Stimulated activated naive B cell treated with anti-CD40 and anti-IgM and Interleukin-4, amounts not matched to agents 10 μg/mL and 1 μg/mL and 100 μg/mL, for 72 hours (primary cell): ENCODE measurements around the gene TMEM18.

Experiments
- ATAC-seq, 2 donors: fragments of 150-1000 bp; cut with Tn5 transposase; replicated peaks; 2 replicates each; pipeline ENCODE4 v1.10.0; 2021; ENCODE audit warnings: moderate library complexity in 1 of 2
- DNase-seq: peaks from one replicate; pipeline ENCODE4 v3.0.0; 2021
- H3K27ac Mint-ChIP-seq: one replicate; pipeline ENCODE4 v1.8.0; 2022; ENCODE audit warnings: mild to moderate bottlenecking, mixed read lengths
- H3K27me3 Mint-ChIP-seq, 2 donors: one replicate each; pipeline ENCODE4 v1.8.0; 2022; ENCODE audit warnings: mixed read lengths in 2 of 2
- H3K36me3 Mint-ChIP-seq, 2 donors: one replicate each; pipeline ENCODE4 v1.8.0; 2022; ENCODE audit warnings: mixed read lengths in 2 of 2, mild to moderate bottlenecking in 1 of 2
- H3K4me1 Mint-ChIP-seq, 2 donors: one replicate each; pipeline ENCODE4 v1.8.0; 2022; ENCODE audit warnings: mixed read lengths in 2 of 2, mild to moderate bottlenecking in 1 of 2
- H3K4me3 Mint-ChIP-seq, 2 donors: one replicate each; pipeline ENCODE4 v1.8.0; 2022; ENCODE audit warnings: mild to moderate bottlenecking in 2 of 2, mixed read lengths in 2 of 2, moderate library complexity in 1 of 2
- H3K9me3 Mint-ChIP-seq, 2 donors: one replicate each; pipeline ENCODE4 v1.8.0; 2022; ENCODE audit warnings: mixed read lengths in 2 of 2, mild to moderate bottlenecking in 1 of 2

Gene TMEM18

DNA sequence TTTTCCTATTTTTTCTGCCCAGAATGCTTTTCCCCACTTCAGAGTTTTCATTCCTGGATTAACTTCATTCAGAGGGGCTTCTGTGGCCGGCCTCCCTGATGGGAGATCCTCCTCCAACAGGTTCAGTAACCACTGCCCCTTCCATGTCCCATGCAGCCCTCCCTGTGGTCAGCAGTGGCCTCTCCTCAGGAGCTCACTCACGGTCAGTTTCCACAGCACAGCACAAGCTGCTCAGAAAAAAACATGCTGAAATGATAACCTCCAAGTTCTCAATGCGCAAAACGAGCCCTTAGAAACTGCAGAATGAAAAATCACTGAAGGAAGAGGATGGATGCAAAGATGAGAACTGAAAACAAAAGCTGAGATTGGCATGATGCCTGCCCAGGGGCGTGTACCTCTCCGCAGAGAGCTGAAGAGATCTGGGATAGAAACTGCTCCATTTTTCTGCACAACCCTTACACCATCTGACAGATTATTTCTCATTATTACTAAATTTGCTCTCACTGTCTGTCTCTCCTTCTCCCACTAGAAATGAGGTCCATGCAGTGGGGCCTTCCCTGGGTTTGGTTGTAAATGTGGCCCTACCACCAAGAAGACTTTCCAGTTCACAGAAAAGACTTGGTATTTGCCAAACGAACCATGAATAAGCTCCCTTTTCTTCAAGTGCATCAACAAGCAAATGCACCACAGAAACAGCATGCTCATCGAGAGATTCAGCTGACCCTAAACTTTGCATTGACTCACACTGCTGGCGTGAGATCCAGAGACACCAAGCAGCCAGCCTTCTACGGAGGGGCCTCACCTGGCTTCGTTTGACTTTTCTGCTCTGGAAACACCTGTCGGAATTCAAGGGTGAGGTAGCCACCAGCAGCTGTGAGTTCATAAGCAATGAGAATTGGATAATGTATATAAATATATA lies 51.5 kb downstream of the TMEM18 start:
- H3K27me3 Mint-ChIP-seq: peaks cover 11 to 34% of the 10 kb centered on the region in 2 donors
- no peaks in the 10 kb centered on the region for H3K36me3 Mint-ChIP-seq
- H3K27ac Mint-ChIP-seq: no peak overlapping the region
- no peak for ATAC-seq
- H3K4me1 Mint-ChIP-seq: no peaks in the 10 kb centered on the region
- no peak for DNase-seq
- no peak overlapping the region for H3K4me3 Mint-ChIP-seq
- no peaks in the 10 kb centered on the region for H3K9me3 Mint-ChIP-seq

DNA sequence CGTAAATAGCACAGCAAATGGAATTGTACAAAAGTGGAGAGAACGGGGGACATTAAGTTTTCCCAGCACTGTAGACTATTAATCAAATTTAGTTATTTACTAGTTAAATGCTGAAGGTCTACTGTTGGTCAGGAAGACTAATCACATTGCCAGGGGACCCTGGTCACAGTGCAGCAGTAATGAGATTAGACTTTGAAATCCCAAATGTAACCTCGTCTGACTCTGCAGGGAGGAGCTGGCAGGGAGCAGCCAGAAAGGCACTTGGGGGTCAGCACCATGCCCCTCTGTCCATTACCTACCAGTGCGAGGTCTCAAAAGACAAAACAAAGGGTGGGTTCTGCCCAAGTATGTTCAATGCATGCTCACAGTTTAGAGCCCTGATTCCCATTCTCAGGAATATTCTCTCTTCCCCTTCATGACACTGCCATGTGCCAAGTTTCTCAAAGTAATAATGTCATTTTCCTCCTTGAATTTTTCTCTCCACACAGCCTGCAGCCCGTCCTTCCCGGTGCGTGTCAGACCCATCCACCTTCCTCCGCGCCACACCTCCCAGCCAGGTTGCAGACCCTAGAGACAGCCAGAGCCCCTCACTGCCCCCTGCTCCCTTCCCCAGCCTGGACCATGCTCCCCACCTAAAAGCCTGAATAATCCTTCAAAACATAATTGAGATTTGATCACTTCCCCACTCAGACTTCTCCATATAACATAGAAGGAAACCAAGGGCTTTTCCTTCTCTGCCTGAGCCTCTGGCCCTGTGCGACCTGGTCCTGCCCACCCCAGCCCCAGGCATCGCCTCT lies 52.5 kb downstream of the TMEM18 start:
- Mint-ChIP-seq H3K9me3 (no peaks in the 10 kb centered on the region), H3K27me3 (peaks cover 11 to 34% of the 10 kb centered on the region in 2 donors), H3K36me3 (no peaks in the 10 kb centered on the region), H3K4me3 (no peak overlapping the region), H3K4me1 (no peaks in the 10 kb centered on the region), H3K27ac (no peak overlapping the region)
- DNase-seq (no peak), ATAC-seq (no peak)

DNA sequence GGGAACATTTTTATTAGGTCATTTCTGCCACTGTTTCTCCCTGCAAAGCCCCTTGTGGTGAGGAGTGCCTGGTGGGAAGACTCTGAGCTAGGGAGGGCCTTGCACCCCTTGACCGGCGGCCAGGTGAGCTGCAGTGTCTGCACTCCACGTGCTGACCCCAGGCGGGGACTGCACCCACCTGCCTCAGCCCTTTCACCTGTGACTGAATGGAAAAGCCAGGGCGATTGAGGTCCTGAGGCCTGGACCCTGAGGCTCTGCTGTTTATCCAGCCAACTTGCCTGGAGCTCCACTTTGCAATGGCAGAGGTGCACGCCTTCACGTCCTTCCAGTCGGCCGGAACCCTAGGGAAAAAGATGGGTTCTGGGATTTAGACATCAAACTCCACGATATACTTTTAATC lies 53.1 kb downstream of the TMEM18 start:
- Mint-ChIP-seq H3K36me3 (no peaks in the 10 kb centered on the region), H3K27ac (no peak overlapping the region), H3K4me3 (no peak overlapping the region), H3K9me3 (no peaks in the 10 kb centered on the region), H3K4me1 (no peaks in the 10 kb centered on the region), H3K27me3 (peaks cover 11 to 36% of the 10 kb centered on the region in 2 donors)
- DNase-seq: no peak
- no peak for ATAC-seq

DNA sequence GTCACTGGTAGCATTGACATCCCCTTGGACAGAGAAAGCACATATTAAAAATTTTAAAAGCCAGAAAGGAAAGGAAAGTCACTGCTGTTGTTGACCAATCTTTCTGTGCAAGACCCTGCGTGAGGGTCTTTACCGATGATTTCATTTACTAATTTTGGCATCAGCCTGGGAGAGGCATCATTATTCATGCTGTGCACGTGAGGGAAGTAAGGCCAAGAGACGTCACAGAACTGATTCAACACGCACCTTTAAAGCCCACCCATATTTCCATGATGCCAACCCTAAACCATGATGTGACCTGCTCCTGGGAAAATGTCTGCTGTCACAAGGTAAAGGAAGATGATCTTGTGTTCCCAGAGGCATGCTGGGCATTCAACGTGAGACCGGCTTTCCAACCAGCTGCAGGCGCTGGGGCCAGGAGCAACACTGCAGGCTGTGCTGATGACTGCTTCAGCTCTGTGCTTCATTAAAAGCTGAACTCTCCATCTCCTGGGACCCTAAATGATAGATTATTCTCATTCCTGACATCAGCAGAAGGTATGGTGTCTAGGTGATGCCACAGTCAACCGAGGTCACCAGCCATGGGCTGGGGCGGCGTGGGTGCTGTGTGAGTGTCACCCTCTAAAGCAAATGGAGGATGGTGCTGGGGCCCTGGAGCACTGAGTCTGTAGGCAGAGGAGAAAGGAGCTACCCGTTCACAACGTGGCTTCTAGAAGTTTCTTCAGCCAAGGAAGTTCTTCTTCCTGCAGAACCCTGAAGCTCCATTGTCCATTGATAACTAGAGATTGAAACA lies 53.9 kb downstream of the TMEM18 start:
- no peaks in the 10 kb centered on the region for H3K36me3 Mint-ChIP-seq
- H3K27ac Mint-ChIP-seq: no peak overlapping the region
- H3K9me3 Mint-ChIP-seq: peaks cover 0 to under 1% of the 10 kb centered on the region in 2 donors
- DNase-seq (no peak), ATAC-seq (no peak)
- H3K27me3 Mint-ChIP-seq: peaks cover 11 to 32% of the 10 kb centered on the region in 2 donors
- no peaks in the 10 kb centered on the region for H3K4me1 Mint-ChIP-seq
- no peak overlapping the region for H3K4me3 Mint-ChIP-seq

DNA sequence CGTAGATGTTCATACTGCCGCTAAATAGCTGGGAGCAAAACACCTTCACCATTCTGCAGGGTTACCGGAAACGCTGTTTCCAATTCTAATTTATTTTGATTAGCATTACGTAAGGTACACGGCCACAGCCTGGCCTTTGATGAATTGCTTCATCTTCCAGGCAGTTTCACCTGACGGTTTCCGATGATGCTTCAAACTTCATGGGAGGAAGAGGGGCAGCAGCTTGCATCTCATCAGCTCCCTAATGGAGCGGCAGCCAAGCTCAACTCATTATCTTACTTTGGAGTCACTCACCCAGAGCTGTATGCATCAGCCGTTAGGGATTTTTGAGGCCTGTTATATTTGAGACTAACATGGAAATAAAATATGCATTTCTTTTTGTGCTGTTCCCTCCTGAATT lies 54.8 kb downstream of the TMEM18 start:
- DNase-seq (no peak), ATAC-seq (no peak)
- Mint-ChIP-seq H3K27me3 (peaks cover 11 to 26% of the 10 kb centered on the region in 2 donors), H3K4me3 (no peak overlapping the region), H3K27ac (no peak overlapping the region), H3K9me3 (peaks cover 4 to 7% of the 10 kb centered on the region in 2 donors), H3K36me3 (no peaks in the 10 kb centered on the region), H3K4me1 (no peaks in the 10 kb centered on the region)

DNA sequence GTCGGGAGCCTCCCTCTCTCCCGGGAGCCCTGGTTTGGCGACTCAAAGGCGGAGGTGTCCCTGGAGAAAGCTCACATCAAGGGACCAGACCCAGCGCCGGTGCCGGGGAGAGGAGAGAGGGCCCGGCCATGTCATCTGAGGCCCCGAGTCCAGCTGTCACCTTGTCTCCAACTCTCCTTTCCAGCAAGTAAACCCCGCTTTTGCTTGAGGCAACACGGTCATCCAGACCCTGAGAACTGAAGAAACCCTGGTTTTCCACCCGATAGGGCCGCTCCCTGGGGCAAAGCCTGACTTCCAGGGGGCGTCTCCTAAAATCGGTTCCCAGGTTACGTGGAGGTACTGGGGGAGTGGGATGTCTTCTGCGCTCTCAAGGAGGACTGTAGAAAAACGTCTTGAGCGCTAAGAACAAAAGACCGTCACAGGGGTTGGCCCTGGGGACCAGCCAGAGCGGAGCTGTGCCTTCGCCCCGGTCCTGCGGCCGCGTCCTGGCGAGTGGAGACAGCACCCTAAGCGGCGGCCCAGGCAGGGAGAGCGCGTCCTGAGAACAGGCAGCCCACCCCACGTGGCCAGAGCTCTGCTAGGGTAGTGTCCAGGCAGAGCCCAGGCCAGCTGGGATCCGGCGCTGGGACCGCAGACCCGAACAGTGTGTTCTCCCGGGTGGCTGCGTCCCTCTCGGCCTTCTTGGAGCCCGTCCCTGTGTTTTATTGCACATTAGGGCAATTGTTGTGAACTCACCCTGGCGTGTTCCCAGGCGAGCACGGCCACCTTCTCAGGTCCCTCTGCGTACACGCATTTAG lies 55.7 kb downstream of the TMEM18 start:
- H3K9me3 Mint-ChIP-seq: peaks cover 4 to 10% of the 10 kb centered on the region in 2 donors
- no peaks in the 10 kb centered on the region for H3K4me1 Mint-ChIP-seq
- peaks cover 8 to 20% of the 10 kb centered on the region in 2 donors for H3K27me3 Mint-ChIP-seq

DNA sequence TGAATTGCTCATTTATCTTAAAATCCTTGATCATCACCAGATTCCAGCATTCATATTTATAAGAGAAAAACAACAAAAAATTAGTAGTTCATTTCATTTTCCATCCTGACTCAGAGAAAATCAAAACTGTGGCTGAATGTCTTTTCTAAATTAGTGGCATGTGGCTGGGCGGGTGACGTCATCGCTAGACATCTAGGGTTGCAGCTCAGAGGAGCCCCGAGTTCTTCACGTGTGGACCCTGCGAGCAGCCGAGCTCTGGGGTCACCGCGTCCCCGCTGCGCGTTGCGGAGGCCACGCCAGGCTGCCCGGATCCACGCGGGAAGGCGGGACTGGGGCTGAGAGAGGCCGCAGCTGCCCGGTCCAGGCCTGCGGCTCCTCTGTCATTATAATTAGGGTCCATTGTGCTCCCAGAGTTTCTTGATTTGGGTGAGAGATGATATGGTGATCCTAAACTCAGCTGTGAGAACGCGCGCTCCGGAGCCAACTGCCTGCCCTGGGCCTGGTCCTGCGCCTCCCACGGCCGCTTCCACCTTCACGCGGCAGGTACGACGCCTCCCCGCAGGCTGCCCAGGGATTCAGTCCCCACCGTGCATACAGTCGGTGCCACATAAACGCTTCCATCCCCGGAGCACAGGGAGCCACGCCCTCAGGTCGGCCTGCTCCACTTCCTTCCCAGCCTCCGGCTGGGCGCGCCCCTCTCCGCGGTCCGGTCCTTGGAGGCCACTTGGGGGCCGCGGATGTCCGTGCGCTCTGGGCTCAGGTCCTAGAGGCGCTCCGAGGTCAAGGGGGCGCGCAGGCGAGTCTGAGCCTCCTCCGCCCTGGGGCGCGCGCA lies 56.5 kb downstream of the TMEM18 start:
- Mint-ChIP-seq H3K27ac (no peak overlapping the region), H3K36me3 (no peaks in the 10 kb centered on the region), H3K4me1 (no peaks in the 10 kb centered on the region), H3K4me3 (no peak overlapping the region), H3K9me3 (peaks cover 4 to 10% of the 10 kb centered on the region in 2 donors), H3K27me3 (peaks cover 11 to 18% of the 10 kb centered on the region in 2 donors)
- no peak for ATAC-seq
- no peak for DNase-seq

More for the DNA sequence above, 55.7 kb downstream of the TMEM18 start:
- ATAC-seq: no peak
- H3K4me3 Mint-ChIP-seq: no peak overlapping the region
- H3K27ac Mint-ChIP-seq: no peak overlapping the region
- H3K36me3 Mint-ChIP-seq: no peaks in the 10 kb centered on the region
- DNase-seq: no peak

DNA sequence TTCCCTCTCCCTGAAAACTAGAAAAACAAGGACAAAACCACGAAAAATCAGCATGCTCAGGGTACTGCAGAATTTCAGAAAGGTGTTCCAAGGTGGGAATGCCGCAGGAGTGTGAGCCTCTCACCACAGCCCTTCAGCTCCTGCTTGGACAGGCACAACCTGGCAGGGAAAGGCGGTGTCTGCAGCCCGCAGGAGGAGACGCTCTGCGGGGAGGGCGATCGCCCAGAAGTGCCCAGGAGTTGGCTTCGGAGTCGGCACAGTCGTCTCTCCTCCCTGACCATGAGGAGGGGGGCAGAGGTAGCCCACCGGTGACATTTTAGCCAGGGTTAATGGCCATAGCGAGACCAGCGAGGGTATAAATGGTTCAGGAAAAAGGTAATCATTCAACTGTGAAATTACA lies 57.2 kb downstream of the TMEM18 start:
- no peaks in the 10 kb centered on the region for H3K4me1 Mint-ChIP-seq
- H3K9me3 Mint-ChIP-seq: peaks cover 4 to 10% of the 10 kb centered on the region in 2 donors
- DNase-seq: no peak
- no peak for ATAC-seq
- no peaks in the 10 kb centered on the region for H3K36me3 Mint-ChIP-seq
- no peak overlapping the region for H3K27ac Mint-ChIP-seq
- peaks cover 10 to 15% of the 10 kb centered on the region in 2 donors for H3K27me3 Mint-ChIP-seq
- H3K4me3 Mint-ChIP-seq: no peak overlapping the region

DNA sequence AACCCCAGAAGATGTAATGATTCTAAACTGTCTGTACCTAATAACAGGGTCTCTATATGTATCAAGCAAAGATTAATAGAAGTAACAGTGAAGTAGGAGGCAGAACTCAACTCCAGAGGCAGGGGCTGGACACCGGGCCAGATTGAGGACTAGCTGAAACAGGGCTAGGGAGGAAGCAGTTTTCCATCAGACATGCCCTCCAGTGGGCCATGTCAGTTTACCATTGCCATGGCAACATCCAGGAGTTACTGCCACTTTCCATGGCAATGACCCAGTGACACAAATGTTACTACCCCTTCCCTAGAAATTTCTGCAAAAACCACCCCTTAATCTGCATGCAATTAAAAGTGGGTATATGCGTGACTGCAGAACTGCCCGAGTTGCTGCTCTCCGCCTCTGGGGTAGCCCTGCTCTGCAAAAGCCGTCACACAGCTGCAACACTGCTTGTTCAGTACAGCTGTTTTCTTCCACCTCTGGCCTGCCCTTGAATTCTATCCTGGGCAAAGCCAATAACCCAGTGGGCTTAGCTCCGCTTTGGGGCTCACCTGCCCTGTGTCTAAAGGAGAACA lies 58.7 kb downstream of the TMEM18 start:
- DNase-seq (no peak), ATAC-seq (no peak)
- H3K4me3 Mint-ChIP-seq: no peak overlapping the region
- no peak overlapping the region for H3K27ac Mint-ChIP-seq
- H3K36me3 Mint-ChIP-seq: no peaks in the 10 kb centered on the region
- H3K4me1 Mint-ChIP-seq: no peaks in the 10 kb centered on the region
- peaks cover 17 to 18% of the 10 kb centered on the region in 2 donors for H3K27me3 Mint-ChIP-seq
- peaks cover 4 to 10% of the 10 kb centered on the region in 2 donors for H3K9me3 Mint-ChIP-seq

DNA sequence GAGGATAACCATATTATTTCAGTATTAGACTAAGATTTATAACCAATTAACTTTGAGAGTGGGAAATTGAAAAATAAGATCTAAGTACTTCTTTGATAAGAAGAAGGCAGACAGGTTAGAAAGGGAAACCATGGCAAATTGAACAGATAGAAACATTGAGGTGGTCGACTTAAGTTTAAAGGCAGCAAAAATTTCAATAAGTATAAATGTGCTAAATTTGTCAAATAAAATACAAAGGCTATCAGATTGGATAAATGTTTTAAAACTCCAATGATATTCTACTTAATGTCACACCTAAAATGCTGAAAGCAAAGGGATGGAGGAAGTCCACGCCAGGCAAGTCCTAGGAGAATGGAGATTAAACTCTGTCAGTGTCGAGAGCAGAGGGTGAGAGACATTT lies 59.2 kb downstream of the TMEM18 start:
- no peak overlapping the region for H3K4me3 Mint-ChIP-seq
- no peaks in the 10 kb centered on the region for H3K36me3 Mint-ChIP-seq
- peaks cover 4 to 10% of the 10 kb centered on the region in 2 donors for H3K9me3 Mint-ChIP-seq
- H3K27ac Mint-ChIP-seq: no peak overlapping the region
- DNase-seq (no peak), ATAC-seq (no peak)
- no peaks in the 10 kb centered on the region for H3K4me1 Mint-ChIP-seq
- peaks cover 18% of the 10 kb centered on the region in 2 donors for H3K27me3 Mint-ChIP-seq
